ENCODE measurements around the gene NUDT3. TPM values are rescaled to one million over a fixed set of nuclear protein-coding genes. Genes with fewer than 3 reads are reported as not detected.

Gene NUDT3
- total and polyA plus RNA-seq, 9 of the 15 experiments (the other 6 are each of a cell fraction or from before 2014, with no cell fraction given), result 5.4 to 81.2 (median 56.4) TPM

DNA sequence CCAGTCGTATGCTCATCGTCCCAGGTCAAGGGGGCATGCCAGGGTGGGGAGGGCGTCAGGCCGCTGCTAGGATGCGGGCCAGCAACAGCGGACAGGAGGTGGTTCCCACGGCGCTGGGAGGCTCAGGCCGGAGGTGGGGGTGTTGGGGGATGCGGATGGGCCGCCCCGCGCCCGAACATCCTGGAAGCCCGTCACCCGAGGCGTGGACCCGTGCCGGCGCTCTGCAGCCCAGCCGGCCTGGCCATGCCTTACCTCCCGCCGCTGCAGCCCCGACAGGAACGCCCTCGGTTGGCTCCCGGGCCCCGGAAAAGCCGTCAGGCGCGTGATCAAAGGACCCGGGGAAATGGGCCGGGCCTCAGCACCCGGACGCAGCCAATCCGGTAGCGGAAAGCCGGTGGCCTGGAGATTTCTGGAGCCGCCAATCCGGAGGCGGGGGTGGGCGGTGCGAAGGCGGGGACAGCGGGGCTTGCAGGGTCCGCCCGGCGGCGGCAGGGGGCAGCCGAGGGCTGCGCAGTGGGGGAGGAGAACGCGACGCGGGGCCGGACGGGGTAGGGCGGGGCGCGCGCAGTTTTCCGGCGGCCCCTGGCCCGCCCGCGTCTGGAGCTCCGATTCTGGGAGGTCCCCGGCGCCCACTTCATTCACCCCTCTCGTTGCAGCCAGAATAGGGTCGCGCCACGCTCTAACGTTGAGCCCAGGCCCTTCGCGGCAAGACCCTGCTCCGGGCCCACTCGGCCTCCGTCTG, 143.6 kb downstream of the NUDT3 start, which contains the start of gene SMIM29 (continued):
- TF ChIP-seq, protein P1, sequence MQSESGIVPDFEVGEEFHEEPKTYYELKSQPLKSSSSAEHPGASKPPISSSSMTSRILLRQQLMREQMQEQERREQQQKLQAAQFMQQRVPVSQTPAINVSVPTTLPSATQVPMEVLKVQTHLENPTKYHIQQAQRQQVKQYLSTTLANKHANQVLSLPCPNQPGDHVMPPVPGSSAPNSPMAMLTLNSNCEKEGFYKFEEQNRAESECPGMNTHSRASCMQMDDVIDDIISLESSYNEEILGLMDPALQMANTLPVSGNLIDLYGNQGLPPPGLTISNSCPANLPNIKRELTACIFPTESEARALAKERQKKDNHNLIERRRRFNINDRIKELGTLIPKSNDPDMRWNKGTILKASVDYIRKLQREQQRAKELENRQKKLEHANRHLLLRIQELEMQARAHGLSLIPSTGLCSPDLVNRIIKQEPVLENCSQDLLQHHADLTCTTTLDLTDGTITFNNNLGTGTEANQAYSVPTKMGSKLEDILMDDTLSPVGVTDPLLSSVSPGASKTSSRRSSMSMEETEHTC (IDR thresholded peaks at IDR 0.05), result peak; percentile 92
- TF ChIP-seq NCOR1 (IDR thresholded peaks at IDR 0.05), result peak; percentile 30; the same call in 1 of the 2 replicates
- TF ChIP-seq, protein P2, sequence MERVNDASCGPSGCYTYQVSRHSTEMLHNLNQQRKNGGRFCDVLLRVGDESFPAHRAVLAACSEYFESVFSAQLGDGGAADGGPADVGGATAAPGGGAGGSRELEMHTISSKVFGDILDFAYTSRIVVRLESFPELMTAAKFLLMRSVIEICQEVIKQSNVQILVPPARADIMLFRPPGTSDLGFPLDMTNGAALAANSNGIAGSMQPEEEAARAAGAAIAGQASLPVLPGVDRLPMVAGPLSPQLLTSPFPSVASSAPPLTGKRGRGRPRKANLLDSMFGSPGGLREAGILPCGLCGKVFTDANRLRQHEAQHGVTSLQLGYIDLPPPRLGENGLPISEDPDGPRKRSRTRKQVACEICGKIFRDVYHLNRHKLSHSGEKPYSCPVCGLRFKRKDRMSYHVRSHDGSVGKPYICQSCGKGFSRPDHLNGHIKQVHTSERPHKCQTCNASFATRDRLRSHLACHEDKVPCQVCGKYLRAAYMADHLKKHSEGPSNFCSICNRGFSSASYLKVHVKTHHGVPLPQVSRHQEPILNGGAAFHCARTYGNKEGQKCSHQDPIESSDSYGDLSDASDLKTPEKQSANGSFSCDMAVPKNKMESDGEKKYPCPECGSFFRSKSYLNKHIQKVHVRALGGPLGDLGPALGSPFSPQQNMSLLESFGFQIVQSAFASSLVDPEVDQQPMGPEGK (CRISPR knock-in tag; IDR thresholded peaks at IDR 0.05; ENCODE audit: borderline replicate concordance), result no peak
- TF ChIP-seq ZNF23 (CRISPR knock-in tag; IDR thresholded peaks at IDR 0.05), result no peak
- peak in 1 of 2 experiments; percentile 39; a peak in 1 of 4 replicates for TF ChIP-seq TBL1XR1 (IDR thresholded peaks at IDR 0.05; ENCODE audit: low read length in 2 of 2)
- TF ChIP-seq WHSC1 (IDR thresholded peaks at IDR 0.05; ENCODE audit: low read length), result no peak
- TF ChIP-seq RBM34 (IDR thresholded peaks at IDR 0.05; ENCODE audit: borderline replicate concordance, insufficient read depth, low read length), result peak; percentile 81; the same call in 1 of the 2 replicates
- peak; percentile 51; the same call in 1 of the 2 replicates for TF ChIP-seq PML (IDR thresholded peaks at IDR 0.05; ENCODE audit: low read length)
- TF ChIP-seq POU5F1 (IDR thresholded peaks at IDR 0.05; ENCODE audit: borderline replicate concordance, low read depth, low read length, partially characterized antibody), result no peak
- peak; percentile 98 for TF ChIP-seq CHD1 (IDR thresholded peaks at IDR 0.05; ENCODE audit: low read length)
- peak in 1 of 2 experiments; percentile 54; a peak in 2 of 4 replicates for TF ChIP-seq NONO (IDR thresholded peaks at IDR 0.05; ENCODE audit: low read depth in 2 of 2, low read length in 1 of 2)
- TF ChIP-seq, protein P3, sequence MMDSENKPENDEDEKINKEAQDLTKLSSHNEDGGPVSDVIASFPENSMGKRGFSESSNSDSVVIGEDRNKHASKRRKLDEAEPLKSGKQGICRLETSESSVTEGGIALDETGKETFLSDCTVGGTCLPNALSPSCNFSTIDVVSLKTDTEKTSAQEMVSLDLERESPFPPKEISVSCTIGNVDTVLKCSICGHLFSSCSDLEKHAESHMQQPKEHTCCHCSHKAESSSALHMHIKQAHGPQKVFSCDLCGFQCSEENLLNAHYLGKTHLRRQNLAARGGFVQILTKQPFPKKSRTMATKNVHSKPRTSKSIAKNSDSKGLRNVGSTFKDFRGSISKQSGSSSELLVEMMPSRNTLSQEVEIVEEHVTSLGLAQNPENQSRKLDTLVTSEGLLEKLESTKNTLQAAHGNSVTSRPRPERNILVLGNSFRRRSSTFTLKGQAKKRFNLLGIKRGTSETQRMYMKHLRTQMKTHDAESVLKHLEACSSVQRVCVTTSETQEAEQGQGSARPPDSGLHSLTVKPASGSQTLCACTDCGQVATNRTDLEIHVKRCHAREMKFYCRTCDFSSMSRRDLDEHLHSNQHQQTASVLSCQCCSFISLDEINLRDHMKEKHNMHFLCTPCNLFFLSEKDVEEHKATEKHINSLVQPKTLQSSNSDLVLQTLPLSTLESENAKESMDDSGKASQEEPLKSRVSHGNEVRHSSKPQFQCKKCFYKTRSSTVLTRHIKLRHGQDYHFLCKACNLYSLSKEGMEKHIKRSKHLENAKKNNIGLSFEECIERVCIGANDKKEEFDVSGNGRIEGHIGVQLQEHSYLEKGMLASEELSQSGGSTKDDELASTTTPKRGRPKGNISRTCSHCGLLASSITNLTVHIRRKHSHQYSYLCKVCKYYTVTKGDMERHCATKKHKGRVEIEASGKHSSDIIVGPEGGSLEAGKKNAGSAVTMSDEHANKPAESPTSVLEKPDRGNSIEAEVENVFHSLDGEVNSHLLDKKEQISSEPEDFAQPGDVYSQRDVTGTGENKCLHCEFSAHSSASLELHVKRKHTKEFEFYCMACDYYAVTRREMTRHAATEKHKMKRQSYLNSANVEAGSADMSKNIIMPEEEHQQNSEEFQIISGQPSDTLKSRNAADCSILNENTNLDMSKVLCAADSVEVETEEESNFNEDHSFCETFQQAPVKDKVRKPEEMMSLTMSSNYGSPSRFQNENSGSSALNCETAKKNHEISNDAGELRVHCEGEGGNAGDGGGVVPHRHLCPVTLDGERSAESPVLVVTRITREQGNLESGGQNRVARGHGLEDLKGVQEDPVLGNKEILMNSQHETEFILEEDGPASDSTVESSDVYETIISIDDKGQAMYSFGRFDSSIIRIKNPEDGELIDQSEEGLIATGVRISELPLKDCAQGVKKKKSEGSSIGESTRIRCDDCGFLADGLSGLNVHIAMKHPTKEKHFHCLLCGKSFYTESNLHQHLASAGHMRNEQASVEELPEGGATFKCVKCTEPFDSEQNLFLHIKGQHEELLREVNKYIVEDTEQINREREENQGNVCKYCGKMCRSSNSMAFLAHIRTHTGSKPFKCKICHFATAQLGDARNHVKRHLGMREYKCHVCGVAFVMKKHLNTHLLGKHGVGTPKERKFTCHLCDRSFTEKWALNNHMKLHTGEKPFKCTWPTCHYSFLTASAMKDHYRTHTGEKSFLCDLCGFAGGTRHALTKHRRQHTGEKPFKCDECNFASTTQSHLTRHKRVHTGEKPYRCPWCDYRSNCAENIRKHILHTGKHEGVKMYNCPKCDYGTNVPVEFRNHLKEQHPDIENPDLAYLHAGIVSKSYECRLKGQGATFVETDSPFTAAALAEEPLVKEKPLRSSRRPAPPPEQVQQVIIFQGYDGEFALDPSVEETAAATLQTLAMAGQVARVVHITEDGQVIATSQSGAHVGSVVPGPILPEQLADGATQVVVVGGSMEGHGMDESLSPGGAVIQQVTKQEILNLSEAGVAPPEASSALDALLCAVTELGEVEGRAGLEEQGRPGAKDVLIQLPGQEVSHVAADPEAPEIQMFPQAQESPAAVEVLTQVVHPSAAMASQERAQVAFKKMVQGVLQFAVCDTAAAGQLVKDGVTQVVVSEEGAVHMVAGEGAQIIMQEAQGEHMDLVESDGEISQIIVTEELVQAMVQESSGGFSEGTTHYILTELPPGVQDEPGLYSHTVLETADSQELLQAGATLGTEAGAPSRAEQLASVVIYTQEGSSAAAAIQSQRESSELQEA (IDR thresholded peaks at IDR 0.05; ENCODE audit: low read depth), result peak; percentile 80; the same call in 1 of the 2 replicates
